HCT116 (cell line): ENCODE measurements around the gene CPT1A. TPM values are rescaled to one million over a fixed set of nuclear protein-coding genes. Genes with fewer than 3 reads are reported as not detected.

ENCODE experiments used
- ATAC-seq: fragments of 200-7000 bp; cut with Tn5 transposase; 2 replicates; pipeline ENCODE4 v1.9.1; 2020; ENCODE audit warnings: mild to moderate bottlenecking, moderate library complexity
- BruUV-seq: library from RNA; stranded (reverse); fragments of 400-500 nt; replicated peaks from 2 replicates; lab custom pipeline; 2021; lab: Mats Ljungman, UMichigan
- CTCF ChIA-PET: fragments of 300-600 bp; sonication (Branson Sonifier 250); formaldehyde crosslinking; loops from one replicate; lab custom pipeline; 2021; ENCODE audit warnings: antibody characterized with exemption; lab: Charles Lee
- POLR2A ChIA-PET: fragments of 300-600, 350-600 bp; sonication (Branson Sonifier 250); formaldehyde crosslinking; loops from one replicate; lab custom pipeline; 2021; ENCODE audit warnings: antibody characterized with exemption; lab: Charles Lee
- RAD21 ChIA-PET, 2 experiments: fragments of 300-600 bp; sonication (Branson Sonifier 250); formaldehyde crosslinking; loops; one replicate each; lab custom pipeline; 2023; ENCODE audit warnings: low total read pairs in 2 of 2; ENCODE audit not compliant: uncharacterized antibody in 2 of 2, unreplicated experiment in 2 of 2, low non-redundant PET in 1 of 2; lab: Charles Lee
- DNase-seq: peaks from one replicate; pipeline ENCODE4 v3.0.0-alpha.2; 2010; ENCODE audit warnings: low read depth, low spot score
- H2AFZ ChIP-seq: fragments of 200-600 bp; shearing (Covaris generic), sonication (generic); 2 replicates; pipeline ENCODE4 v1.6.1; 2017; ENCODE audit warnings: low read depth, mixed run types, mixed read lengths, antibody characterized with exemption, low read length; ENCODE audit not compliant: poor library complexity, severe bottlenecking
- H3K27ac ChIP-seq: 2 replicates; pipeline ENCODE4 v1.5.1; 2012; ENCODE audit warnings: low read depth, low read length
- H3K27me3 ChIP-seq: fragments of 200-600 bp; sonication (generic); 2 replicates; pipeline ENCODE4 v1.6.1; 2016; ENCODE audit warnings: mixed run types, low read length, mixed read lengths; ENCODE audit not compliant: insufficient read depth
- H3K36me3 ChIP-seq, 2 experiments: fragments of 200-500 bp in 1 of 2; fragments of 200-600 bp in 1 of 2; sonication (Bioruptor generic) in 1 of 2; sonication (generic) in 1 of 2; 2 replicates each; pipeline versions ENCODE4 v1.5.1 to v1.6.1; 2014 to 2016; ENCODE audit warnings: low read length in 2 of 2, inconsistent platforms in 1 of 2, mixed read lengths in 1 of 2, mixed run types in 1 of 2; ENCODE audit not compliant: insufficient read depth in 2 of 2, control insufficient read depth in 1 of 2
- H3K4me1 ChIP-seq, 2 experiments: fragments of 200-600 bp in 1 of 2; sonication (generic) in 1 of 2; 2 replicates each; pipeline versions ENCODE4 v1.5.1 to v1.6.1; 2012 to 2017; ENCODE audit warnings: low read length in 2 of 2, inconsistent platforms in 1 of 2, mild to moderate bottlenecking in 1 of 2, mixed read lengths in 1 of 2, mixed run types in 1 of 2, moderate library complexity in 1 of 2; ENCODE audit not compliant: insufficient read depth in 2 of 2, control insufficient read depth in 1 of 2
- H3K4me2 ChIP-seq: fragments of 200-600 bp; sonication (generic); 2 replicates; pipeline ENCODE4 v1.6.1; 2017; ENCODE audit warnings: mixed run types, low read length, mixed read lengths
- H3K4me3 ChIP-seq, 2 experiments: fragments of 200-600 bp in 1 of 2; sonication (generic) in 1 of 2; replicated peaks in 1 of 2; 2 replicates each; pipeline ENCODE4 v1.5.1; 2011 to 2016; ENCODE audit warnings: low read length in 2 of 2, control low read depth in 1 of 2, low read depth in 1 of 2, mild to moderate bottlenecking in 1 of 2, mixed read lengths in 1 of 2, mixed run types in 1 of 2
- H3K79me2 ChIP-seq: fragments of 200-600 bp; sonication (generic); 2 replicates; pipeline ENCODE4 v1.6.1; 2017; ENCODE audit warnings: mild to moderate bottlenecking, mixed run types, low read length, moderate library complexity, mixed read lengths; ENCODE audit not compliant: insufficient read depth
- H3K9ac ChIP-seq: fragments of 200-600 bp; sonication (generic); 2 replicates; pipeline ENCODE4 v1.6.1; 2016; ENCODE audit warnings: low read length, mixed read lengths
- H3K9me2 ChIP-seq: fragments of 200-600 bp; sonication (generic), shearing (Covaris generic); 2 replicates; pipeline ENCODE4 v1.6.1; 2017; ENCODE audit warnings: mixed run types, mild to moderate bottlenecking, moderate library complexity; ENCODE audit not compliant: insufficient read depth
- H3K9me3 ChIP-seq, 2 experiments: fragments of 200-500 bp in 1 of 2; fragments of 200-600 bp in 1 of 2; sonication (Bioruptor generic) in 1 of 2; sonication (generic) in 1 of 2; 2 replicates each; pipeline ENCODE4 v1.6.1; 2014 to 2017; ENCODE audit warnings: low read length in 2 of 2, mixed read lengths in 2 of 2, inconsistent platforms in 1 of 2, low read depth in 1 of 2, mild to moderate bottlenecking in 1 of 2, mixed run types in 1 of 2, moderate library complexity in 1 of 2; ENCODE audit not compliant: control insufficient read depth in 1 of 2, insufficient read depth in 1 of 2
- H4K20me1 ChIP-seq: fragments of 200-600 bp; sonication (generic), shearing (Covaris generic); 2 replicates; pipeline ENCODE4 v1.6.1; 2017; ENCODE audit warnings: mixed run types, mild to moderate bottlenecking, moderate library complexity; ENCODE audit not compliant: insufficient read depth
- CBX3 ChIP-seq: IDR thresholded peaks from 2 replicates; pipeline ENCODE4 v1.6.1; 2012; ENCODE audit warnings: low read depth
- CEBPB ChIP-seq: IDR thresholded peaks from 2 replicates; pipeline ENCODE4 v1.6.1; 2012; ENCODE audit warnings: low read depth
- EGR1 ChIP-seq: IDR thresholded peaks from 2 replicates; pipeline ENCODE4 v1.6.1; 2012; ENCODE audit warnings: low read depth
- EZH2 ChIP-seq: fragments of 200-600 bp; sonication (generic); IDR thresholded peaks from 2 replicates; pipeline ENCODE4 v1.6.1; 2017; ENCODE audit warnings: antibody characterized with exemption, mixed run types
- POLR2A ChIP-seq: IDR thresholded peaks from 2 replicates; pipeline ENCODE4 v1.7.0; 2011; ENCODE audit warnings: borderline replicate concordance; ENCODE audit not compliant: insufficient read depth, insufficient read length; ENCODE audit errors: extremely low read depth
- POLR2AphosphoS5 ChIP-seq: IDR thresholded peaks from 2 replicates; pipeline ENCODE4 v1.6.1; 2011; ENCODE audit warnings: mild to moderate bottlenecking, low read depth, low read length, moderate library complexity
- SIN3A ChIP-seq: IDR thresholded peaks from 2 replicates; pipeline ENCODE4 v1.6.1; 2012; ENCODE audit warnings: low read depth
- SP1 ChIP-seq: IDR thresholded peaks from 2 replicates; pipeline ENCODE4 v1.6.1; 2012; ENCODE audit warnings: low read depth
- SRF ChIP-seq: IDR thresholded peaks from 2 replicates; pipeline ENCODE4 v1.6.1; 2012; ENCODE audit warnings: low read depth
- TCF7L2 ChIP-seq: IDR thresholded peaks from 2 replicates; pipeline ENCODE4 v1.7.0; 2011; ENCODE audit warnings: borderline replicate concordance, inconsistent platforms; ENCODE audit not compliant: insufficient read depth, insufficient read length; ENCODE audit errors: extremely low read depth
- YY1 ChIP-seq: IDR thresholded peaks from 2 replicates; pipeline ENCODE4 v1.6.1; 2011; ENCODE audit warnings: low read length, low read depth, moderate library complexity, mild to moderate bottlenecking; ENCODE audit not compliant: insufficient replicate concordance; ENCODE audit errors: extremely low read depth
- ZFX ChIP-seq: fragments of 450-650 bp; IDR thresholded peaks from 2 replicates; pipeline ENCODE4 v1.6.1; 2017
- intact Hi-C: fragments of 100-400 bp; cut with micrococcal nuclease; formaldehyde crosslinking; loops from 2 replicates; pipeline ENCODE4 v1.10.0; 2022
- total RNA-seq: library from RNA; stranded (reverse); gene quantifications from one replicate; pipeline ENCODE4 v1.2.1, GENCODE V29; 2021; ENCODE audit not compliant: unreplicated experiment
- TF ChIP-seq, protein P1 (sequence below), 3 experiments: fragments of 200-600 bp in 1 of 3; sonication (generic) in 1 of 3; IDR thresholded peaks in 2 of 3; conservative IDR thresholded peaks in 1 of 3; 2 replicates each; pipeline ENCODE4 v1.5.1; 2012 to 2017; ENCODE audit warnings: low read depth in 2 of 3, low read length in 2 of 3, antibody characterized with exemption in 1 of 3, borderline replicate concordance in 1 of 3, control low read depth in 1 of 3, mild to moderate bottlenecking in 1 of 3, mixed read lengths in 1 of 3, mixed run types in 1 of 3, moderate library complexity in 1 of 3; ENCODE audit not compliant: insufficient read depth in 1 of 3
- TF ChIP-seq, protein P2 (sequence below): IDR thresholded peaks from 2 replicates; pipeline ENCODE4 v1.6.1; 2012
- TF ChIP-seq, protein P3 (sequence below): IDR thresholded peaks from 2 replicates; pipeline ENCODE4 v1.6.1; 2011; ENCODE audit warnings: mild to moderate bottlenecking, low read length, moderate library complexity; ENCODE audit not compliant: insufficient replicate concordance; ENCODE audit errors: extremely low read depth

The CPT1A gene
- total RNA-seq, 1 experiment from 2014 or later, result 54.4 TPM

DNA sequence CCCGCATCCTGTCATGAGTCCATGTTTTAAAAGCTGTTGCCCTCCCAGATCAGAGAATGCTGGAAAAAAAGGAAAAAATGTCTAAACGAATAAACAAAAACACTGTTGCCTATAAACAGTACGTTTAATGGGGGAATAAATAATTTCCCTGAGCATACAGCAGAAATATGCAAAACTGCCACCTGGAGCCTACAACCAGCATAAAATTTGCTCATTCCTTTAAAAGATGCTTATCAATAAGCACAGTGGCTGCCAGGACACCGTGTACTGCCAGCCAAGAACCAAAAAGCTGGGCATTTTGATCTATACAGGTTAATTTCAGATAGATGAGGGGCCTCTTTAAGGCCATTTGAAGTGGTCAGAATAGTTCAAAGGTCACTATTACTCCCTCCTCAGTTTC lies 5.7 kb upstream of the CPT1A start:
- POLR2A ChIA-PET, result no interaction called here
- no peaks in the 10 kb centered on the region for H3K9me3 ChIP-seq
- ATAC-seq (no peak), DNase-seq (no peak)
- RAD21 ChIA-PET, result no interaction called here
- no peak overlapping the region for H3K27ac ChIP-seq
- no peaks in the 10 kb centered on the region for H4K20me1 ChIP-seq
- no peak for TF ChIP-seq CEBPB
- no peaks in the 10 kb centered on the region for H3K27me3 ChIP-seq
- CTCF ChIA-PET, result no interaction called here
- no peaks in the 10 kb centered on the region for H3K36me3 ChIP-seq
- no peak overlapping the region for H3K4me2 ChIP-seq
- H3K79me2 ChIP-seq, result no peaks in the 10 kb centered on the region
- H2AFZ ChIP-seq, result no peak overlapping the region
- peaks cover 7 to 16% of the 10 kb centered on the region in 2 experiments for H3K4me1 ChIP-seq
- no peak overlapping the region for H3K9ac ChIP-seq
- no TSS peak for BruUV-seq
- intact Hi-C loops, result no loop called here
- no peak overlapping the region for H3K4me3 ChIP-seq
- H3K9me2 ChIP-seq, result no peaks in the 10 kb centered on the region

DNA sequence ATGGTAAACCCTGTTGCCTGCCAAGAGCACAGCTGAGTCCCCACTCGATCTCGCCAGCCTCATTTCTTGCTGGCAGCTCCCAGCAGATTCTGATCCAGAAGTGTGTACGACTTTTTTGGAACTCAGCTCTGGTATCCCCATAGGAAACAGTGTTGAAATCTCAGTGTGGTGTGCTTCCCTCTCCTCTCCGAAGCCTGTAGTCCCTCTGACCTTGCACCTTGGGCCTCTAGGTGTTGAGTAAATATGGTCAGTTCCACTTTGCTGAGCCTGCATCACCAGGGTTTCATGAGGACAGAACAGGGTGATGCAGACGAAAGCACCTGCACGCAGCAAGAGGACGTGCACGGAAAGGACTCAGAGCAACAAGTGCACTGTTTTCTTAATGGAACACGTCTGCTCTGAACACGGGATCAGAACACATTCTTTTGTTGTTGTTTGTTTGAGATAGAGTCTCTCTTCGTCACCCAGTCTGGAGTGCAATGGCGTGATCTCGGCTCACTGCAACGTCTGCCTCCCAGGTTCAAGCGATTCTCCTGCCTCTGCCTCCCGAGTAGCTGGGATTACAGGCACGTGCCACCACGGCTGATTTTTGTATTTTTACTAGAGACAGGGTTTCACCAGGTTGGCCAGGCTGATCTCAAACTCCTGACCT lies 3.8 kb upstream of the CPT1A start:
- POLR2A ChIA-PET, result no interaction called here
- CTCF ChIA-PET, result no interaction called here
- H3K4me3 ChIP-seq, result no peak overlapping the region
- H3K9me3 ChIP-seq, result no peaks in the 10 kb centered on the region
- H2AFZ ChIP-seq, result no peak overlapping the region
- no peak for DNase-seq
- TF ChIP-seq ZFX (no peak), POLR2AphosphoS5 (no peak), TCF7L2 (no peak), SP1 (no peak), SRF (no peak), EGR1 (no peak), YY1 (no peak), EZH2 (no peak), SIN3A (no peak), POLR2A (no peak), CBX3 (no peak)
- TF ChIP-seq, protein P1, sequence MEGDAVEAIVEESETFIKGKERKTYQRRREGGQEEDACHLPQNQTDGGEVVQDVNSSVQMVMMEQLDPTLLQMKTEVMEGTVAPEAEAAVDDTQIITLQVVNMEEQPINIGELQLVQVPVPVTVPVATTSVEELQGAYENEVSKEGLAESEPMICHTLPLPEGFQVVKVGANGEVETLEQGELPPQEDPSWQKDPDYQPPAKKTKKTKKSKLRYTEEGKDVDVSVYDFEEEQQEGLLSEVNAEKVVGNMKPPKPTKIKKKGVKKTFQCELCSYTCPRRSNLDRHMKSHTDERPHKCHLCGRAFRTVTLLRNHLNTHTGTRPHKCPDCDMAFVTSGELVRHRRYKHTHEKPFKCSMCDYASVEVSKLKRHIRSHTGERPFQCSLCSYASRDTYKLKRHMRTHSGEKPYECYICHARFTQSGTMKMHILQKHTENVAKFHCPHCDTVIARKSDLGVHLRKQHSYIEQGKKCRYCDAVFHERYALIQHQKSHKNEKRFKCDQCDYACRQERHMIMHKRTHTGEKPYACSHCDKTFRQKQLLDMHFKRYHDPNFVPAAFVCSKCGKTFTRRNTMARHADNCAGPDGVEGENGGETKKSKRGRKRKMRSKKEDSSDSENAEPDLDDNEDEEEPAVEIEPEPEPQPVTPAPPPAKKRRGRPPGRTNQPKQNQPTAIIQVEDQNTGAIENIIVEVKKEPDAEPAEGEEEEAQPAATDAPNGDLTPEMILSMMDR (IDR thresholded peaks at IDR 0.05 in 2 of 3, conservative IDR thresholded peaks at IDR 0.05 in 1 of 3; ENCODE audit: borderline replicate concordance in 1 of 3, insufficient read depth in 1 of 3, low read depth in 2 of 3, low read length in 2 of 3), result no peak
- TF ChIP-seq, protein P2, sequence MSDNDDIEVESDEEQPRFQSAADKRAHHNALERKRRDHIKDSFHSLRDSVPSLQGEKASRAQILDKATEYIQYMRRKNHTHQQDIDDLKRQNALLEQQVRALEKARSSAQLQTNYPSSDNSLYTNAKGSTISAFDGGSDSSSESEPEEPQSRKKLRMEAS, result no peak
- TF ChIP-seq, protein P3, sequence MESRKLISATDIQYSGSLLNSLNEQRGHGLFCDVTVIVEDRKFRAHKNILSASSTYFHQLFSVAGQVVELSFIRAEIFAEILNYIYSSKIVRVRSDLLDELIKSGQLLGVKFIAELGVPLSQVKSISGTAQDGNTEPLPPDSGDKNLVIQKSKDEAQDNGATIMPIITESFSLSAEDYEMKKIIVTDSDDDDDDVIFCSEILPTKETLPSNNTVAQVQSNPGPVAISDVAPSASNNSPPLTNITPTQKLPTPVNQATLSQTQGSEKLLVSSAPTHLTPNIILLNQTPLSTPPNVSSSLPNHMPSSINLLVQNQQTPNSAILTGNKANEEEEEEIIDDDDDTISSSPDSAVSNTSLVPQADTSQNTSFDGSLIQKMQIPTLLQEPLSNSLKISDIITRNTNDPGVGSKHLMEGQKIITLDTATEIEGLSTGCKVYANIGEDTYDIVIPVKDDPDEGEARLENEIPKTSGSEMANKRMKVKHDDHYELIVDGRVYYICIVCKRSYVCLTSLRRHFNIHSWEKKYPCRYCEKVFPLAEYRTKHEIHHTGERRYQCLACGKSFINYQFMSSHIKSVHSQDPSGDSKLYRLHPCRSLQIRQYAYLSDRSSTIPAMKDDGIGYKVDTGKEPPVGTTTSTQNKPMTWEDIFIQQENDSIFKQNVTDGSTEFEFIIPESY, result no peak
- no peaks in the 10 kb centered on the region for H3K27me3 ChIP-seq
- no peak overlapping the region for H3K4me2 ChIP-seq
- H3K4me1 ChIP-seq, result peaks cover 10 to 24% of the 10 kb centered on the region in 2 experiments
- no peaks in the 10 kb centered on the region for H3K36me3 ChIP-seq
- no peaks in the 10 kb centered on the region for H4K20me1 ChIP-seq
- BruUV-seq, result no TSS peak
- RAD21 ChIA-PET, result no interaction called here
- H3K27ac ChIP-seq, result no peak overlapping the region
- H3K9ac ChIP-seq, result no peak overlapping the region
- no peaks in the 10 kb centered on the region for H3K9me2 ChIP-seq
- intact Hi-C loops, result loop anchor here (2.0 kb wide), 1 partner anchor 213 kb away; no protein-coding TSS in a partner anchor
- peaks cover 2% of the 10 kb centered on the region for H3K79me2 ChIP-seq
- no peak for ATAC-seq
